Caki2 (cell line): ENCODE measurements around the gene TRMU. TPM values are rescaled to one million over a fixed set of nuclear protein-coding genes. Genes with fewer than 3 reads are reported as not detected.

Source experiments
- total RNA-seq: library from RNA; depleted of rRNA; stranded (reverse); fragments of >200 nt; shearing (Covaris generic); gene quantifications from 2 replicates; pipeline ENCODE4 v1.2.3, GENCODE V29; 2014; ENCODE audit warnings: low replicate concordance; rRNA removed

TRMU gene
- total RNA-seq, 1 experiment from 2014 or later, result 65.1 TPM

Other genes starting within 250 kb of the TRMU start
- 7.0 and 9.6 TPM in 2 replicates for gene PPARA, start 185.2 kb upstream of the TRMU start, total RNA-seq
- gene CDPF1, start 85.4 kb upstream of the TRMU start, total RNA-seq, result 31.3 and 64.4 TPM in 2 replicates
- gene PKDREJ, start 72.4 kb upstream of the TRMU start, total RNA-seq, result not detected in 2 replicates
- 26.0 and 46.5 TPM in 2 replicates for gene TTC38, start 67.7 kb upstream of the TRMU start, total RNA-seq
- gene GTSE1, start 38.8 kb upstream of the TRMU start, total RNA-seq, result 27.6 and 29.8 TPM in 2 replicates
- 94.1 and 98.7 TPM in 2 replicates for gene CELSR1, start 201.9 kb downstream of the TRMU start, total RNA-seq